ENCODE measurements around the gene DDX50.
"Not testable (repeated sequence)": the region's sequence is repeated elsewhere in the genome, so short reads cannot be mapped to it uniquely, and the experiment has no call there.

The DDX50 gene

DNA sequence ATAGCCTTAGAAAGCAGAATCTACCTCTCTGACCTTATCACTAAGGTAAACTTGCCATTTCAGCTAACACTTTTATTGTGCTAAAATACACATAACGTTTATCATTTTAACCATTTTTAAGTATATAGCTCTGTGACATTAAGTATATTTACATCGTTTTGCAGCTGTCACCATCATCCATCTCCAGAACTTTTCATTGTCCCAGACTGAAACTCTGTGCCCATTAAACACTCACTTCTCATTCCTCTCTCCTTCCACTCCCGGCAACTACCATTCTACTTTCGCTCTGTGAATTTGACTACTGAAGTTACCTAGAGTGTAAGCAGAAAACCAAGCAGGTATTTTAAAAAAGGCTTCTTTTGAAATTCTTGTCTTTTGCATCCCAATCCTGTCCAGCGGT is 1.3 kb downstream of the DDX50 start:
- DNase-seq: no peak

DNA sequence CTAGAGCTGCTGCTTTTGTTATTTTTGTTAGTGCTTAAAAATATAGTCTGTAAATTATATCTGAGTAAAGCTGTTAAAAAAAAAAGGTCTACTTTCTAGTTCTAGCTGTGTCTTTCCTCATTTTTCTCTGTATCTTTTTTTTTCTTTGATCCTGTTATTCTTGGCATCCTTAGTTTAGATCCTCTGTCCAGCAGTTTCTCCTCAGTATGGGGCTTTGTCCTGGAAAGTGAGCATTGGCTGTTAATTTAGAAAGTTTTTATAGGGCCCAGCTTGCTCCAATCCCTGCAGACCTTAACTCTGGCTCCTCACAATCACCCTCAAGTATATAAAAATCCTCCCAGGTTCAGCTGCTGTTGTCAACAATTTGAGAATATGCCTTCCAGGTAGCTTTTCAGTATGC is 23.5 kb downstream of the DDX50 start:
- DNase-seq: no peak

DNA sequence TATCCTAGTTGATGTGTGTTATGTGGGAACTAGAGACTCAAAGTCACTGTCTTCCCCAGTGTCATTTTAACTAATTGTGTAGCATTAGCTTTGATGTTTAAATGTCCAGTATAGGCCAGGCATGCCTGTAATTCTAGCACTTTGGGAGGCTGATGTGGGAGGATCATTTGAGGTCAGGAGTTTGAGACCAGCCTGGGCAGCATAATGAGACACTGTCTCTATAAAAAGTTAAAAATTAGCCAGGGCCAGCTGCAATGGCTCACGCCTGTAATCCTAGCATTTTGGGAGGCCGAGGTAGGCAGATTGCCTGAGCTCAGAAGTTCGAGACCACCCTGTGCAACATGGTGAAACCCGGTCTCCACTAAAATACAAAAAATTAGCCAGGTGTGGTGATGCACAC is 24.4 kb downstream of the DDX50 start:
- no peak for DNase-seq

DNA sequence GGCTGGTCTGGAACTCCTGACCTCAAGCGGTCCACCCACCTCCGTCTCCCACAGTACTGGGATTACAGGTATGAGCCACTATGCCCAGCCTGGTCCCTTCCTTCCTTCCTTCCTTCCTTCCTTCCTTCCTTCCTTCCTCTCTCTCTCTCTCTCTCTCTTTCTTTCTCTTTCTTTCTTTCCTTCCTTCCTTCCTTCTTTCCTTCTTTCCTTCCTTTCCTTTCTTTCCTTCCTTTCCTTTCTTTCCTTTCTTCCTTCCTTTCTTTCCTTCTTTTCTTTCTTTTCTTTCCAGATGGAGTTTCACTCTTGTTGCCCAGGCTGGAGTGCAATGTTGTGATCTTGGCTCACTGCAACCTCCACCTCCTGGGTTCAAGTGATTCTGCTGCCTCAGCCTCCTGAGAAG is 28.0 kb downstream of the DDX50 start:
- DNase-seq: not testable (repeated sequence)

DNA sequence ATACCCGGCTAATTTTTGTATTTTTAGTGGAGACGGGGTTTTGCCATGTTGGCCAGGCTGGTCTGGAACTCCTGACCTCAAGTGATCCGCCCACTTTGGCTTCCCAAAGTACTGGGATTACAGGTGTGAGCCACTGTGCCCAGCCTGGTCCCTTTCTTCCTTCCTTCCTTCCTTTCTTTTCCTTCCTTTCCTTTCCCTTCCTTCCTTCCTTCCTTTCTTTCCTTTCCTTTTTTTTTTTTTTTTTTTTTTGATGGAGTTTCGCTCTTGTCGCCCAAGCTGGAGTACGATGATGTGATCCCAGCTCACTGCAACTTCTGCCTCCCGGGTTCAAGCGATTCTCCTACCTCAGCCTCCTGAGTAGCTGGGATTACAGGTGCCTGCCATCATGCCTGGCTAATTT is 28.8 kb downstream of the DDX50 start:
- not testable (repeated sequence) for DNase-seq

DNA sequence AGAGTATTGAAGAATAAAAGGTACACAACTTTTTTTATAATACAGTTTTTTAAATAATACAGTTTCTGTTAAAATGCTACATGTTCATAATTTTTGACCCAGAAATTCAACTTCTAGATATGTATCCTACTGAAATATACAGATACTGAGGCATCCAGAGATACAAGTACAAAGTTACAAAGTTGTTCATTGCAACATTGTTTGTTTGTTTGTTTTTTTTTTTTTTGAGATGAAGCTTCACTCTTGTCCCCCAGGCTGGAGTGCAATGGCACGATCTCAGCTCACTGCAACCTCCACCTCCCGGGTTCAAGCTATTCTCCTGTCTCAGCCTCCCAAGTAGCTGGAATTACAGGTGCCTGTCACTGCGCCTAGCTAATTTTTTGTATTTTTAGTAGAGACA is 31.7 kb downstream of the DDX50 start:
- DNase-seq: not testable (repeated sequence)

DNA sequence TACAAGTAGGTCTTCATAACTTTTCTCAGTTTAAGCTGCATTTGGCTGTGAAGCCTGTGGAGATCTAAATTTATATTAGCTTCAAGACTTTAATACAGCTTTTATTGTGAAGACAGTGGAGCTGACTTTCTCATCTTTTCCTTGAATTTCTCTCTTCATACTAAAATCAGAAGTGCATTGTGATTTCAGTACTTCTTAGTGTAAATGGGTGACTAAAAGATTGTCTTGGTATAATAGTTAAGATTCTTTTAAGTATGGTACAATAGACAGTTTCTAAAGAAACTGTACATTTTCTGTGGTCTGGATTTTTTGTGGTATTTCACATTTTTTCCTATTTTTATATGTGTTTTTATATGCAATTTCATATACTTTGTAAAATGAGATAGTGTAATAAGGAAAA is 33.9 kb downstream of the DDX50 start:
- DNase-seq: peak in 1 of 5 donors; percentile 6

DNA sequence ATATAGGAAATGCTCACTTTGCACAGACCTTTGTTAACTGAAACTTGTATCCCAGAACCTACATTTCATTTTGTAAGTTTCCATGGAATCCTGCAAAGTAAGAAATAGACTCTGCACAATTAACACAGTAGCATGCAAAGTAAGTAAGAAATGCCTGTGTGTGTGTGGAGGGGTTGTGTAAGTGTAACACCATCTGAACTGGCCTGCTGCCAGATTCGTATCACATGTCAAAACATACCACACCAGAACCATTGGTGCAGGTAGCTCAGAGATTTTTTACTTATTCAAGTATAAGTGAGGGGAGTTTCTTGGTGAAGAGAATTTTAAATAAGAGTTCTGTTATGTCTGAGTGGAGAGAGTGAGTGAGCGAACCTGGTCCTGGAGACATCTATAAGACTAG is 37.0 kb downstream of the DDX50 start:
- no peak for DNase-seq

DNA sequence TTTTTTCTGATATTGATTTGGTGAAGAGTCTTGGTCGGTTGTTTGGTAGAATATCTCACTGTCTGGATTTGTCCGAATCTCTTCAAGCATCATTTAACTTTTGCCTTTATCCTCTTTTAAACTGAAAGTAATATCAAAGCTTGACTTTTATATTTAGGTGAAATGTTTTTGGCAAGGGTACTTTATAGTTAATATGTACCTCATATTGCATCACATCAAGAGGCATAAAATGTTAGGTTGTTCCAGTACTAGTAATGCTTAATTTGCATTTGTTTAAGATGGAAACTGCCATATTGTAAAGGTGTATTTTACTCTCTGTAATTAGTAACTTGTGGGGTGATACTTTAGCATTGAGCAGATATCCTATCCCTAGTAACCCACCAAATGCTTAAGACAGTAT is 37.8 kb downstream of the DDX50 start:
- DNase-seq: no peak

DNA sequence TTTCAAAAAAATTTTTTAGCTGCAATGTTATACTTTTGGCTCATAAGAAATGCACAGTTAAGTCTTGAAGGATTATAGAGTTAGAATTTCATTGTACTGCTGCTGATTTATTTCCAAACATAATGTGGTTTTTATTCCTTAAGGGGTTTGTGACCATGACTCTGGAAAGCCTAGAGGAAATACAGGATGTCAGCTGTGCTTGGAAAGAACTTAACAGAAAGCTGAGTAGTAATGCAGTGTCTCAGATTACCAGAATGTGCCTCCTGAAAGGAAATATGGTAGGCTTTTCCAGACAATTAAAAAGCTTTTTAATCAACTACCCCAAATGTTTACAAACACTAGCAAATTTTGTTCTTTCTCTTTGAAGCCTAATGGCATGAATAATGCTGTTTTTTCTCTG is 39.8 kb downstream of the DDX50 start:
- not testable (repeated sequence) for DNase-seq

DNA sequence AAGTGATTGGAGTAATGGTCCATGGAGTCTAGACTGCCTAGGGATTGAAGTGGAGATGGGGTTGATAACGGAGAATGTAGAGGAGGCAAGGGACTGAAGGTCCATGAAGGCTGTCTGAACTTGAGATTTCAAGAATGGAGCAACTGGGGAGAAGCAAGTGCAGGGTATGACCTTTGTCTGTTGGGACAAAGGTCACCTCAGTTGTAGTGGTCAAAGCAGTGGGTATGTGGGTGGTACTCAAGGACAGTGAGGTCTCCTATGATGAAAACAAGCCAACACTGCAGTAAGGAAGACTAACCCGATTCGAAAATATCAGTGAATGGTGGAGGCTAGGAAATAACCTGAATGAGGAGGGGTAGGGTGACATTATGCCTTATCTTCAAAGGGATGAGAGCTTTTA is 49.5 kb downstream of the DDX50 start:
- no peak for DNase-seq

DNA sequence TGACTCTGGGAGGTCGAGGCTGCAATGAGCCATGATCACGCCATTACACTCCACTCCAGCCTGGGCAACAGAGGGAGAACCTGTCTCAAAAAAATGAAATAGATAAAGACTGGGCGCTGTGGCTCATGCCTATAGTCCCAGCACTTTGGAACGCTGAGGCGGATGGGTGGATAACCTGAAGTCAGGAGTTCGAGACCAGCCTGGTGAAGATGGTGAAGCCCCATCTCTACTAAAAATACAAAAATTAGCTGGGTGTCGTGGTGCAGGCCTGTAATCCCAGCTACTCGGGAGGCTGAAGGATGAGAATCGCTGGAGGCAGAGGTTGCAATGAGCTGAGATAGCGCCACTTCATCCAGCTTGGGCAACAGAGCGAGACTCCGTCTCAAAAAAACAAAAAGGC is 53.8 kb downstream of the DDX50 start:
- DNase-seq: no peak

DNA sequence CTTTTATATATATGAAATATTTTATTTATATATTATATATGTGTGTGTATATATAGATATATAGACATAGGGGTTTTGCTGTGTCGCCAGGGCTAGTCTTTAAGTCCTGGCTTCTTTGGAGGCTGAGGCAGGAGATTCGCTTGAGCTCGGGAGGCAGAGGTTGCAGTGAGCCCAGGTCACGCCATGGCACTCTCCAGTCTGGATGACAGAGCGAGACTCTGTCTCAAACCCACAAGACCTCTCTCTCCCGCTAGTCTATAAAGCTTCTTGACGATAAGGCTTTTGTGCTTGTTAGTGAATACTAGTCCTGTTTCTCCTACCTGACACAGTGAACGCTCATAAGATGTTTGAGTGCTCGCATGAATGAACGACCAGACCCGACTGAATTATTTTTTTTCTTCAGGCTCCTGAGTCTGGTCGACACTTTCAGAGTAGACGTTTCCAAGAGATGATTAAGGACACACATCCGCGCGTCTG is 54.3 kb downstream of the DDX50 start:
- DNase-seq: peak in 1 of 5 donors; percentile 9

DNA sequence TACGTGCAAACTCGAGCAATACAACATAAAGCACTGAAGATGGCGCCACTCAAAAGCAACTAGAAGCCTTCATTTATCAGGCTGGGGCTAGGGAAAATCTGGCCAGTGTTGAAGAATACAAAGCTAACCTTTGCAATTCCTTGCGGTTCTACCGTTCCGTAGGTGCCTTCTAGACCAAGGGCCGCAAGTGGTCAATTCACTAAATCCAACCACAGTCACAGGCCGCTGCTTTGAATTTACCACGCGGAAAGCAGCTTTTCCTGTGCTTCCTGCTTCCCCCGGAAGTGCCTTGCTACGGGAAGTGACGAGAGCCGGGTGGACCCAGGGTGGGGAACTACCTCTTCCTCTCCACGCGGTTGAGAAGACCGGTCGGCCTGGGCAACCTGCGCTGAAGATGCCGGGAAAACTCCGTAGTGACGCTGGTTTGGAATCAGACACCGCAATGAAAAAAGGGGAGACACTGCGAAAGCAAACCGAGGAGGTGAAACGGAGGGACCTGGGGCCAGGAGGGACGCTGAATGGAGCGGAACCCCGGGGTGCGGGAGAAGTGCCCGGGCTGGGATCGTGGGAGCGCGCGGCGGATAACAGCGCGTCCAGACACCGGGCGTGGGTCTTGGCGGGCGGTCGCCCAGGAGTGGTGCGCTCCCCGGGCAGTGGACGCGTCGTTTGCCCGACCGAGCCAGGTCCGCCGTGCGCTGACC is 54.9 kb downstream of the DDX50 start, which contains the start of gene DDX21:
TSS of gene DDX21 (plus strand) at position 339 of the 701 bp plus-strand sequence. CDS start at position 395, 56 bp downstream.
- DNase-seq: peak; percentile 76 to 93 (median 82)

DNA sequence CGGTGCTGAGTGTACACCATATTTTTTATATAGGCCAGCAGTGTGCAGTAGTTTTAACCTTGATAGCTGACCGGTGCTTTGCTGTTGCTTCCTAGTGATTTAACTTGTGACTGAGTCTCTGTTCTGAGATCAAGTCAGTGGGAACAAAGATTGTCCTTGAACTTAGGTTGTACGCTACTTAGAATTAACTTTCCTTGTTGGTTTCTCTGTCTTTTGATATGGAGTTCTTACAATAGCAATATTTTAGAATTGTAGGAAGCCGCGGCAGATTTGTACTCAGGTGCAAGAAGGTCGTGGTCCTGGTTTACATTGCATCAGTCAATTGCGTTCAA is 56.1 kb downstream of the DDX50 start:
- no peak for DNase-seq

DNA sequence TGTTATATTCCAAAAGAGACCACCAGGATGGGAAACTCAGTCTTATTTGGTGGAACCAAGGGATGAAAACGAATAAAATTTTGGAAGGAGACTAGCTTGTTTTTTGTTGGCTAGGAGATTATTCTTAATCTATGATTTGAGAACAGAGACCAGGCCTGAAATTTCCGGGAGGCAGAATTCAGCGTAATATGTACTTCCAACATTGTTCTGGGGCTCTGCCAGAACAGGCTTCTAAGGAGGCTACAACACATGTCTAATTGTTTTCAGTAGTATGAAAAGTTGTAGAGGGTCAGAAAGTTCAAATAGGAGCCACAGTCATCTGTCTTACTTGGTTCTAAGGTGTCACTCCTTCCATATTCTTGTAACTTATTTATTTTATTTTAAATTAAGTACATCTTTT is 56.5 kb downstream of the DDX50 start:
- DNase-seq: no peak

DNA sequence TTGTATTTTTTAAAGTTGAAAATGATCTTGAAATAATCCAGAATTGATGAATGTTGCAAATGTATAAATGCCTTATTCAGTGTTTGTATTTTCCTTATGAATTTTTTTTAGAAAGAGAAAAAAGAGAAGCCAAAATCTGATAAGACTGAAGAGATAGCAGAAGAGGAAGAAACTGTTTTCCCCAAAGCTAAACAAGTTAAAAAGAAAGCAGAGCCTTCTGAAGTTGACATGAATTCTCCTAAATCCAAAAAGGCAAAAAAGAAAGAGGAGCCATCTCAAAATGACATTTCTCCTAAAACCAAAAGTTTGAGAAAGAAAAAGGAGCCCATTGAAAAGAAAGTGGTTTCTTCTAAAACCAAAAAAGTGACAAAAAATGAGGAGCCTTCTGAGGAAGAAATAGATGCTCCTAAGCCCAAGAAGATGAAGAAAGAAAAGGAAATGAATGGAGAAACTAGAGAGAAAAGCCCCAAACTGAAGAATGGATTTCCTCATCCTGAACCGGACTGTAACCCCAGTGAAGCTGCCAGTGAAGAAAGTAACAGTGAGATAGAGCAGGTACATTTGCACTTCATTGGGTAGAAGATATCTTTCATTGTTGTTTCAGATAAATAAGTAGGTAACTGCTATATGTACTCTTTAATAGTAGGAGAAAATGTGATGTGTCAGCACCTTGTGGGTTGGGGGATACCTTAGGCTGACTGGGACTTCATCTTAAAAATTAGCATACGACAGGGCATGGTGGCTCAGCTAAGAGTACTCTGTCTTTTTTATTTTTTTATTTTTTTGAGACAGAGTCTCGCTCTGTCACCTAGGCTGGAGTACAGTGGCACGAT is 58.8 kb downstream of the DDX50 start:
- DNase-seq: no peak

DNA sequence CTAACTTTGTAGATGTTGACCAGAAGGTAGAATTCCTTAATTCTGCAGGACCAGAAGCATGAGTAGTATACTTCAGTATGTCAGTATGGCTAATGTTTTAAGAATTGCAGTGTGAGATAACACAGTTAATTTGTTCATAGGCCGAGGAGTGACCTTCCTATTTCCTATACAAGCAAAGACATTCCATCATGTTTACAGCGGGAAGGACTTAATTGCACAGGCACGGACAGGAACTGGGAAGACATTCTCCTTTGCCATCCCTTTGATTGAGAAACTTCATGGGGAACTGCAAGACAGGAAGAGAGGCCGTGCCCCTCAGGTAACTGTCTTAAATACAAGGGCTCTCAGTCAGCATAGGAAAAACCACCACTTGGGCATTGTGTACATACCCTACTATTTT is 62.0 kb downstream of the DDX50 start:
- DNase-seq: no peak

DNA sequence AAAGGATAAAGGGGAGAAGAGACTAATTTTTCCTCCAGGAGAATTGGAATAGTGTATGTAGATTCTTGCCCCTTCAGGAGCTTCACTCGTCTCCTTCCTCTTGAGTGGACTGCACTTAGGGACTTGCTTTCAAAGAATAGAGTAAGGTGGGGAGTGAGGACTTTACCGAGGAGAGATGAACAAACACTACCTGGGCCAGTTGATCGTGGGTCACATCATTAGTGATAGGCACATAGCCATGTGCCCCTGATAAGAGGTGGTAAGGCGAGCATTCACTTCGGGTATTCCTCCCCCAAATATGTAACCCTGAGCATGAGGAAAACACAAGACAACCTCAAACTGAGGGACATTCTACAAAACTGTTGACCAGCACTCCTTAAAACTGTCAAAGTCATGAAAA is 72.9 kb downstream of the DDX50 start:
- no peak for DNase-seq

DNA sequence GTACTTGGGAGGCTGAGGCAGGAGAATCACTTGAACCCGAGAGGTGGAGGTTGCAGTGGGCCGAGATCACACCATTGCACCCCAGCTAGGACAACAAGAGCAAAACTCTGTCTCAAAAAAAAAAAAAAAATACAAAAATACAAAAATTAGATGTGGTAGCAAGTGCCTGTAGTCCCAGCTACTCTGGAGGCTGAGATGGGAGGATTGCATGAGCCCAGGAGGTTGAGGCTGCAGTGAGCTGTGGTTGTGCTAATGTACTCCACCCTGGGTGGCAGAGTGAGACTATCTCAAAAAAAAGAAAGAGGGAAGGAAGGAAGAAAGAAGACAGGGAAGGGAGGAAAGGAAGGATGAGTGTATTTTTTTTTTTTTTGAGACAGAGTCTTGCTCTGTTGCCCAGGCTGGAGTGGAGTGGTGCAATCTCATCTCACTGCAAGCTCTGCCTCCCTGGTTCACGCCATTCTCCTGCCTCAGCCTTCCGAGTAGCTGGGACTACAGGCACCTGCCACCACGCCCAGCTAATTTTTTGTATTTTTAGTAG is 74.9 kb downstream of the DDX50 start:
- DNase-seq: not testable (repeated sequence)

DNA sequence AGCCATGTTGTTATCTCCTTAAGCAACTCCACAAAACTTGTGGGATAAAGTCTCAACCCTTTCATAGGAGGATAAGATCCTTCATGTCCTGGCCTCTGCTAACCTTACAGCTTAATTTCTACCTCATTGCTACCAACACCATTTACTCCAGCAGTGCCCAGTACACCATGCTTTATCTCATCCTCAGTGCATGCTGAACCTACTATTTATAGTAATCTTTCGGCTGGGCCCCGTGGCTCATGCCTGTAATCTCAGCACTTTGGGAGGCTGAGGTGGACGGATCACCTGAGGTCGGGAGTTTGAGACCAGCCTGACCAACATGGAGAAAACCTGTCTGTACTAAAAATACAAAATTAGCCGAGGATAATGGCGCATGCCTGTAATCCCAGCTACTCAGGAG is 78.6 kb downstream of the DDX50 start:
- DNase-seq: not testable (repeated sequence)

DNA sequence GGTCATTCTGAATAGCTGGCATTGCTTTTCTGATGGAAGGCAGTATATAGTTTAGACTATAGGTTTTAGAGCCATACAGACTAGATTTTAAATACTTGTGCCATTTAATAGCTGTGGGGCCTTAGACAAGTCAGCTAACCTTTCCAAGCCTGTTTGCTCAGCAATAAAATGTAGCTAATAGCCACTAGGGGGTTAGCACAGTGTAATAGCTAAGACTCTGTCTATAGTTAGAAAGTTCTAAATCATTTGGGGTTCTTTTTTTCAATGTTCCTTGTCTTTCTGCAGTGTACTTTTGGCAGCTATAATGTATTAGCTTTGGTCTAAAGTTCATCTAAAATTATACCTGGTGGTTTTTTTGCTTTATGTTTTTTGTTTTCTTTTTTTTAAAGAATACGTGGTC is 80.0 kb downstream of the DDX50 start:
- no peak for DNase-seq

DNA sequence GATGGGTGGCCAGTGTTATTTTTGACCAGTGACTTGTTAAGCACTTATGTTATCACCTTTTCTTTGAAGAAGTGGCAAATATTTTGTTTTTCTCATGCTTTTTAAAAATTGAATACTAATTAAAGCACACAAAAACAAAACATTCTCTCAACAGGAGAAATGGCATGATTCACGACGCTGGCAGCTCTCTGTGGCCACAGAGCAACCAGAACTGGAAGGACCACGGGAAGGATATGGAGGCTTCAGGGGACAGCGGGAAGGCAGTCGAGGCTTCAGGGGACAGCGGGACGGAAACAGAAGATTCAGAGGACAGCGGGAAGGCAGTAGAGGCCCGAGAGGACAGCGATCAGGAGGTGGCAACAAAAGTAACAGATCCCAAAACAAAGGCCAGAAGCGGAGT is 81.3 kb downstream of the DDX50 start:
- DNase-seq: no peak

DNA sequence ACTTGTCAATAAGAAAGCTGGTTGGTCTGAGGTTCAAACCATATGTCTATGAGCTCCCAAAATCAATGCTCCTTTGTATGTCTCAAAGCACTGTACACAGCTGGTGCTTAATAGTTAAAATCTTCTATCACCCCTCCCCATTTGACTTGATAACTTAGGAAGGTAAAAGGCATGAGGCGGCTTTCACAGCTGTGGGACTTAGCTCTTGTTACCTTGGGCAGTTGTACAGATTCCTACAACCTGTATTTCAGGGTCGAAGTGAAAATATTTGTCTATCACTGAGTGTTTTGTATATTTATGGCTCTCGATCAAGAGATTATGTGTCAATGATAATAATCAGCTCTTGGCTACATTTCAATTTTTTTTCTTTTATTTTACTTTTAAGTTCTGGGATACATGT is 86.5 kb downstream of the DDX50 start:
- DNase-seq: no peak

Measured in T-helper 1 cell (primary cell).